Endothelial cell (in vitro differentiated cells): ENCODE measurements around the gene GPR158. TPM values are rescaled to one million over a fixed set of nuclear protein-coding genes. Genes with fewer than 3 reads are reported as not detected.
"Not testable (repeated sequence)": the region's sequence is repeated elsewhere in the genome, so short reads cannot be mapped to it uniquely, and the experiment has no call there.

Experiments
- DNase-seq: peaks from one replicate; pipeline ENCODE4 v3.0.0; 2021; ENCODE audit warnings: low spot score
- H3K27ac Mint-ChIP-seq: one replicate; pipeline ENCODE4 v1.8.0; 2021; ENCODE audit warnings: mixed read lengths, inconsistent platforms; ENCODE audit not compliant: unreplicated experiment
- H3K27me3 Mint-ChIP-seq: one replicate; pipeline ENCODE4 v1.8.0; 2021; ENCODE audit warnings: mild to moderate bottlenecking, moderate library complexity, mixed read lengths, inconsistent platforms; ENCODE audit not compliant: unreplicated experiment
- H3K36me3 Mint-ChIP-seq: one replicate; pipeline ENCODE4 v1.8.0; 2021; ENCODE audit warnings: mild to moderate bottlenecking, low read depth, mixed read lengths, inconsistent platforms; ENCODE audit not compliant: unreplicated experiment
- H3K4me1 Mint-ChIP-seq: one replicate; pipeline ENCODE4 v1.8.0; 2021; ENCODE audit warnings: mild to moderate bottlenecking, mixed read lengths, inconsistent platforms; ENCODE audit not compliant: unreplicated experiment
- H3K4me3 Mint-ChIP-seq: one replicate; pipeline ENCODE4 v1.8.0; 2021; ENCODE audit warnings: mild to moderate bottlenecking, mixed read lengths, inconsistent platforms; ENCODE audit not compliant: unreplicated experiment
- H3K9me3 Mint-ChIP-seq: one replicate; pipeline ENCODE4 v1.8.0; 2021; ENCODE audit warnings: mixed read lengths, inconsistent platforms; ENCODE audit not compliant: unreplicated experiment
- CTCF ChIP-seq: fragments of 200-600 bp; sonication (generic); IDR thresholded peaks from one replicate; pipeline ENCODE4 v1.5.0; 2021; ENCODE audit warnings: antibody characterized with exemption; ENCODE audit not compliant: unreplicated experiment
- total RNA-seq: library from RNA; stranded (reverse); fragmentation: NEBNext Ultra II Directional; extraction: Animal tissue kit (Norgen Biotek cat#: 25700); gene quantifications from one replicate; pipeline ENCODE4 v1.2.1, GENCODE V29; 2021; ENCODE audit not compliant: unreplicated experiment

The GPR158 gene
- total RNA-seq, 1 donor from 2014 or later: 0.13 TPM

- H3K9me3 Mint-ChIP-seq: no peaks in the 10 kb centered on the region
- no peaks in the 10 kb centered on the region for H3K27me3 Mint-ChIP-seq
- no peak overlapping the region for H3K27ac Mint-ChIP-seq
- H3K4me1 Mint-ChIP-seq: no peaks in the 10 kb centered on the region
- no peak overlapping the region for H3K4me3 Mint-ChIP-seq
- no peaks in the 10 kb centered on the region for H3K36me3 Mint-ChIP-seq
- TF ChIP-seq CTCF: no peak
- DNase-seq: no peak
Measured at GRCh38 chr10:25157650-25158049, 17.2 kb upstream of the GPR158 start.

- H3K9me3 Mint-ChIP-seq: no peaks in the 10 kb centered on the region
- no peaks in the 10 kb centered on the region for H3K36me3 Mint-ChIP-seq
- no peaks in the 10 kb centered on the region for H3K27me3 Mint-ChIP-seq
- no peak for TF ChIP-seq CTCF
- DNase-seq: no peak
- no peaks in the 10 kb centered on the region for H3K4me1 Mint-ChIP-seq
- no peak overlapping the region for H3K4me3 Mint-ChIP-seq
- H3K27ac Mint-ChIP-seq: no peak overlapping the region
Measured at GRCh38 chr10:25159591-25159990, 15.2 kb upstream of the GPR158 start.

GRCh38 chr10:25162391-25162790 is 12.4 kb upstream of the GPR158 start:
- Mint-ChIP-seq H3K4me3 (no peak overlapping the region), H3K27me3 (no peaks in the 10 kb centered on the region), H3K27ac (no peak overlapping the region), H3K4me1 (no peaks in the 10 kb centered on the region), H3K36me3 (no peaks in the 10 kb centered on the region), H3K9me3 (no peaks in the 10 kb centered on the region)
- DNase-seq: no peak
- TF ChIP-seq CTCF: no peak

- not testable (repeated sequence) for H3K4me1 Mint-ChIP-seq, H3K36me3 Mint-ChIP-seq, H3K9me3 Mint-ChIP-seq, DNase-seq, H3K27me3 Mint-ChIP-seq, H3K4me3 Mint-ChIP-seq, H3K27ac Mint-ChIP-seq
Measured at GRCh38 chr10:25163464-25163863, 11.3 kb upstream of the GPR158 start.

GRCh38 chr10:25169740-25170139 is 5.1 kb upstream of the GPR158 start:
- DNase-seq: no peak
- no peak overlapping the region for H3K27ac Mint-ChIP-seq
- H3K27me3 Mint-ChIP-seq: peaks cover 5% of the 10 kb centered on the region
- no peak overlapping the region for H3K4me3 Mint-ChIP-seq
- no peaks in the 10 kb centered on the region for H3K36me3 Mint-ChIP-seq
- no peaks in the 10 kb centered on the region for H3K9me3 Mint-ChIP-seq
- no peak for TF ChIP-seq CTCF
- H3K4me1 Mint-ChIP-seq: peaks cover 5% of the 10 kb centered on the region

GRCh38 chr10:25170627-25171026 is 4.2 kb upstream of the GPR158 start:
- TF ChIP-seq CTCF: no peak
- H3K4me3 Mint-ChIP-seq: no peak overlapping the region
- H3K36me3 Mint-ChIP-seq: no peaks in the 10 kb centered on the region
- no peak overlapping the region for H3K27ac Mint-ChIP-seq
- no peak for DNase-seq
- peaks cover 5% of the 10 kb centered on the region for H3K4me1 Mint-ChIP-seq
- H3K27me3 Mint-ChIP-seq: peaks cover 7% of the 10 kb centered on the region
- no peaks in the 10 kb centered on the region for H3K9me3 Mint-ChIP-seq
